HG03066 (cell line): ENCODE data around the gene PCDHA11.
"Not testable (repeated sequence)": the region's sequence is repeated elsewhere in the genome, so short reads cannot be mapped to it uniquely, and the experiment has no call there.

Experiments
- ATAC-seq: cut with Tn5 transposase; IDR thresholded peaks from one replicate; pipeline ENCODE4 v1.9.1; 2021; ENCODE audit warnings: low read depth; ENCODE audit not compliant: unreplicated experiment

PCDHA11 gene

GRCh38 chr5:140848139-140849102 lies 20.3 kb upstream of the PCDHA11 start, which contains the start of gene PCDHA9:
PCDHA9 (plus strand) TSS chr5:140848382; CDS start chr5:140848496, 114 bp downstream.
- not testable (repeated sequence) for ATAC-seq

DNA sequence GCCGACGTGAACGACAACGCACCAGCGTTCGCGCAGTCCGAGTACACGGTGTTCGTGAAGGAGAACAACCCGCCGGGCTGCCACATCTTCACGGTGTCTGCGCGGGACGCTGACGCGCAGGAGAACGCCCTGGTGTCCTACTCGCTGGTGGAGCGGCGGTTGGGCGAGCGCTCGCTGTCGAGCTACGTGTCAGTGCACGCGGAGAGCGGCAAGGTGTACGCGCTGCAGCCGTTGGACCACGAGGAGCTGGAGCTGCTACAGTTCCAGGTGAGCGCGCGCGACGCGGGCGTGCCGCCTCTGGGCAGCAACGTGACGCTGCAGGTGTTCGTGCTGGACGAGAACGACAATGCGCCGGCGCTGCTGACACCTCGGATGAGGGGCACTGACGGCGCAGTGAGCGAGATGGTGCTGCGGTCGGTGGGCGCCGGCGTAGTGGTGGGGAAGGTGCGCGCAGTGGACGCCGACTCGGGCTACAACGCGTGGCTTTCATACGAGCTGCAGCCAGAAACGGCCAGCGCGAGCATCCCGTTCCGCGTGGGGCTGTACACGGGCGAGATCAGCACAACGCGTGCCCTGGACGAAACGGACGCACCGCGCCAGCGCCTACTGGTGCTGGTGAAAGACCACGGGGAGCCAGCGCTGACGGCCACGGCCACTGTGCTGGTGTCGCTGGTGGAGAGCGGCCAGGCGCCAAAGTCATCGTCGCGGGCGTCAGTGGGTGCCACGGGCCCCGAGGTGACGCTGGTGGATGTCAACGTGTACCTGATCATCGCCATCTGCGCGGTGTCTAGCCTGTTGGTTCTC lies 18.7 kb upstream of the PCDHA11 start:
- not testable (repeated sequence) for ATAC-seq

- ATAC-seq: no peak
These were observed 12.7 kb upstream of the PCDHA11 start, which contains the start of gene PCDHA10 for GRCh38 chr5:140855772-140856674. PCDHA10 (plus strand) TSS chr5:140855897; CDS start chr5:140856049, 152 bp downstream.

DNA sequence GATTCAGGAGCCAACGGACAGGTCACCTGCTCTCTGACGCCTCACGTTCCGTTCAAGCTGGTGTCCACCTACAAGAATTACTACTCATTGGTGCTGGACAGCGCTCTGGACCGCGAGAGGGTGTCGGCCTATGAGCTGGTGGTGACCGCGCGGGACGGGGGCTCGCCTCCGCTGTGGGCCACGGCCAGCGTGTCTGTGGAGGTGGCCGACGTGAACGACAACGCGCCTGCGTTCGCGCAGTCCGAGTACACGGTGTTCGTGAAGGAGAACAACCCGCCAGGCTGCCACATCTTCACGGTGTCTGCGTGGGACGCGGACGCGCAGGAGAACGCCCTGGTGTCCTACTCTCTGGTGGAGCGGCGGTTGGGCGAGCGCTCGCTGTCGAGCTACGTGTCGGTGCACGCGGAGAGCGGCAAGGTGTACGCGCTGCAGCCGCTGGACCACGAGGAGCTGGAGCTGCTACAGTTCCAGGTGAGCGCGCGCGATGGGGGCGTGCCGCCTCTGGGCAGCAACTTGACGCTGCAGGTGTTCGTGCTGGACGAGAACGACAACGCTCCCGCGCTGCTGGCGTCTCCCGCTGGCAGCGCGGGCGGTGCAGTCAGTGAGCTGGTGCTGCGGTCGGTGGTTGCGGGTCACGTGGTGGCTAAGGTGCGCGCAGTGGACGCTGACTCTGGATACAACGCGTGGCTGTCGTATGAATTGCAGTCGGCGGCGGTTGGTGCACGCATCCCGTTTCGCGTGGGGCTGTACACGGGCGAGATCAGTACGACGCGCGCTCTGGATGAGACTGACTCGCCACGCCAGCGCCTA lies 11.4 kb upstream of the PCDHA11 start:
- ATAC-seq: no peak

DNA sequence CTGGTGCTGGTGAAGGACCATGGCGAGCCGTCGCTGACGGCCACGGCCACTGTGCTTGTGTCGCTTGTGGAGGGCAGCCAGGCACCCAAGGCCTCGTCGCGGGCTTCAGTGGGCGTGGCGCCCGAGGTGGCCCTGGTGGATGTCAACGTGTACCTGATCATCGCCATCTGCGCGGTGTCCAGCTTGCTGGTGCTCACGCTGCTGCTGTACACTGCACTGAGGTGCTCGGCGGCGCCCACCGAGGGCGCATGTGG lies 10.8 kb upstream of the PCDHA11 start:
- no peak for ATAC-seq

DNA sequence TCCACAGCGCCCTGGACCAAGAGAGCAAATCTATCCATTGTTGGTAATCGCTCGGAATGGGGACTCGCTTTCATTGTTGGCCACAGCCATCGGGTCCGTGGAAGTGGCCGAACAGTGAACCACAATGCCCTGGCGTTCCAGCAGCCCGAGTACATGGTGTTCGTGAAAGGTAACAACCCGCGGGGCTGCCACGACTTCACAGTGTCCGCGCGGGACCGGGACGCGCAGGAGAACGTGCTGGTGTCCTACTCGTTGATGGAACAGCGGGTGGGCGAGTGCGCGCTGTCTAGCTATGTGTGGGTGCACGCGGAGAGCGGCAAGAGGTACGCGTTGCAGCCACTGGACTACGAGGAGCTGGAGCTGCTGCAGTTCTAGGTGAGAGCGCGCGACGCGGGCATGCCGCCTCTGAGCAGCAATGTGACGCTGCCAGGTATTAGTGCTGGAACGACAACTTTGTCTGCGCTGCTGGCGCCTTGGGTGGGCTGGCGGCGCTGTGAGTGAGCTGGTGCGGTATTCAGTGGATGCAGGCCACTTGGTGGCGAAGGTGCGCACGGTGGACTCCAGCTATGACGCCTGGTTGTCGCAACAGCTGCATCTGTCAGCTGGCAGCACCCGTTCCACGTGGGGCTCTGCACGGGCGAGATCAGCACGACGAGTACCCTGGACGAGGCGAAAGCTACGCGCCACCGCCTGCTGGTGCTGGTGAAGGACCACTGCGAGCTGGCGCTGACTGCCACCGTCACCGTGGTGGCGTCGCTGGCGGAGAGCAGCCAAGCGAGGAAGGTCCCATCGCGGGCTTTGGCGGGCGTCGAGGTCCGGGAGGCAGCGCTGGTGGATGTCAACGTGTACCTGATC lies 6.1 kb upstream of the PCDHA11 start:
- no peak for ATAC-seq

- ATAC-seq: no peak
These were observed 764 bp downstream of the PCDHA11 start for GRCh38 chr5:140869555-140869886.

- no peak for ATAC-seq
These were observed 1.8 kb downstream of the PCDHA11 start for GRCh38 chr5:140870221-140871201.

- ATAC-seq: no peak
These were observed 6.6 kb downstream of the PCDHA11 start, which contains the start of gene PCDHA12 for GRCh38 chr5:140875085-140876065. PCDHA12 (plus strand) TSS chr5:140875308; CDS start chr5:140875473, 165 bp downstream.

- ATAC-seq: not testable (repeated sequence)
These were observed 7.9 kb downstream of the PCDHA11 start for GRCh38 chr5:140876541-140877261.

DNA sequence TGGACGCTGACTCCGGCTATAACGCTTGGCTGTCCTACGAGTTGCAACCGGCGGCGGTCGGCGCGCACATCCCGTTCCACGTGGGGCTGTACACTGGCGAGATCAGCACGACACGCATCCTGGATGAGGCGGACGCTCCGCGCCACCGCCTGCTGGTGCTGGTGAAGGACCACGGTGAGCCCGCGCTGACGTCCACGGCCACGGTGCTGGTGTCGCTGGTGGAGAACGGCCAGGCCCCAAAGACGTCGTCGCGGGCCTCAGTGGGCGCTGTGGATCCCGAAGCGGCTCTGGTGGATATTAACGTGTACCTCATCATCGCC lies 8.5 kb downstream of the PCDHA11 start:
- no peak for ATAC-seq

DNA sequence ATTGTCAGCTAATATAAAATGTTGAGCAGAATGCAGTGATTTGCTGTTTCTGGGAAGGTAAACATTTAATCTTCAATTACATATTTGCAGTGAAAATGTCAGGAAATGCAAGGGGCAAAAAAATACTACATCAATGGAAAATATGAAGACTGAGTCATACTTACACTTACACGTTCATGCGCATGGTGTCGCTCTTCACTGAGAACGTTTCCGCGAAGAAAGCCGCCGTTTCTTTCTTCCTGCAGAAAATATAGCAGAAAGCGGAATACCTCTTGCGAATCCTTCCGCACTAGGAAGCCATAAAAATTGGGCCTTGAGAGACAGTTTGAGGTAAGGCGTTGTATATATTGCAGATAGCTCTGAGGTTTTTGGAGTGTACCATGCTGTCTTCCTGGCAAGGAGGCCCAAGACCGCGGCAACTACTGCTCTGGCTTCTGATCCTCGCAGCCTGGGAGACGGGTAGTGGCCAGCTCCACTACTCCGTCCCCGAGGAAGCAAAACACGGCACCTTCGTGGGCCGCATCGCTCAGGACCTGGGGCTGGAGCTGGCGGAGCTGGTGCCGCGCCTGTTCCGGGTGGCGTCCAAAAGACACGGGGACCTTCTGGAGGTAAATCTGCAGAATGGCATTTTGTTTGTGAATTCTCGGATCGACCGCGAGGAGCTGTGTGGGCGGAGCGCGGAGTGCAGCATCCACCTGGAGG lies 13.3 kb downstream of the PCDHA11 start, which contains the start of gene PCDHA13:
PCDHA13 (plus strand) TSS at position 236 of the 702 bp plus-strand sequence; CDS start at position 381, 145 bp downstream.
- ATAC-seq: no peak

- ATAC-seq: no peak
These were observed 13.8 kb downstream of the PCDHA11 start for GRCh38 chr5:140882591-140882899.

DNA sequence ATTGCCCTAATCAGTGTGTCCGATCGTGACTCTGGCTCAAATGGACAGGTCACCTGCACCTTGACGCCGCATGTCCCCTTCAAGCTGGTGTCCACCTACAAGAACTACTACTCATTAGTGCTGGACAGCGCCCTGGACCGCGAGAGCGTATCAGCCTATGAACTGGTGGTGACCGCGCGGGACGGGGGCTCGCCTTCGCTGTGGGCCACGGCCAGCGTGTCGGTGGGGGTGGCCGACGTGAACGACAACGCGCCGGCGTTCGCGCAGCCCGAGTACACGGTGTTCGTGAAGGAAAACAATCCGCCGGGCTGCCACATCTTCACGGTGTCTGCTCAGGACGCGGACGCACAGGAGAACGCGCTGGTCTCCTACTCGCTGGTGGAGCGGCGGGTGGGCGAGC lies 14.6 kb downstream of the PCDHA11 start:
- ATAC-seq: no peak

DNA sequence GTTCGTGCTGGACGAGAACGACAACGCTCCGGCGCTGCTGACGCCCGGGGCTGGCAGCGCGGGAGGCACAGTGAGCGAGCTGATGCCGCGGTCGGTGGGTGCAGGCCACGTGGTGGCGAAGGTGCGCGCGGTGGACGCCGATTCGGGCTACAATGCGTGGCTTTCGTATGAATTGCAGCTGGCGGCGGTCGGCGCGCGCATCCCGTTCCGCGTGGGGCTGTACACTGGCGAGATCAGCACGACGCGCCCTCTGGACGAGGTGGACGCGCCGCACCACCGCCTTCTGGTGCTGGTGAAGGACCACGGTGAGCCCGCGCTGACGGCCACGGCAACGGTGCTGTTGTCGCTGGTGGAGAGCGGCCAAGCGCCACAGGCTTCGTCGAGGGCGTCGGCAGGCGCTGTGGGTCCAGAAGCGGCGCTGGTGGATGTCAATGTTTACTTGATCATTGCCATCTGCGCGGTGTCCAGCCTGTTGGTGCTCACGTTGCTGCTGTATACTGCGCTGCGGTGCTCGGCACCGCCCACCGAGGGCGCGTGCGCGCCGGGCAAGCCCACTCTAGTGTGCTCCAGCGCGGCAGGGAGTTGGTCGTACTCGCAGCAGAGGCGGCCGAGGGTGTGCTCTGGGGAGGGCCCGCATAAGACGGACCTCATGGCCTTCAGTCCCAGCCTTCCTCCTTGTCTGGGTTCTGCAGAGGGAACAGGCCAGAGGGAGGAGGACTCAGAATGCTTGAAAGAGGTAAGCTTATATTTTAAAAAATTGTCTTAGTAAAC lies 15.4 kb downstream of the PCDHA11 start:
- no peak for ATAC-seq
